AG10803 (cell line): ENCODE measurements around the gene CCHCR1.

Experiments
- DNase-seq: peaks from one replicate; pipeline ENCODE4 v3.0.0; 2010; ENCODE audit warnings: low read depth
- H3K4me3 ChIP-seq: 2 replicates; pipeline ENCODE4 v1.5.1; 2011; ENCODE audit warnings: mild to moderate bottlenecking, low read length, control low read depth
- TF ChIP-seq, protein P1 (sequence below): conservative IDR thresholded peaks from 2 replicates; pipeline ENCODE4 v1.5.1; 2011; ENCODE audit warnings: mild to moderate bottlenecking, low read length, control low read depth, inconsistent platforms

CCHCR1 gene

DNA sequence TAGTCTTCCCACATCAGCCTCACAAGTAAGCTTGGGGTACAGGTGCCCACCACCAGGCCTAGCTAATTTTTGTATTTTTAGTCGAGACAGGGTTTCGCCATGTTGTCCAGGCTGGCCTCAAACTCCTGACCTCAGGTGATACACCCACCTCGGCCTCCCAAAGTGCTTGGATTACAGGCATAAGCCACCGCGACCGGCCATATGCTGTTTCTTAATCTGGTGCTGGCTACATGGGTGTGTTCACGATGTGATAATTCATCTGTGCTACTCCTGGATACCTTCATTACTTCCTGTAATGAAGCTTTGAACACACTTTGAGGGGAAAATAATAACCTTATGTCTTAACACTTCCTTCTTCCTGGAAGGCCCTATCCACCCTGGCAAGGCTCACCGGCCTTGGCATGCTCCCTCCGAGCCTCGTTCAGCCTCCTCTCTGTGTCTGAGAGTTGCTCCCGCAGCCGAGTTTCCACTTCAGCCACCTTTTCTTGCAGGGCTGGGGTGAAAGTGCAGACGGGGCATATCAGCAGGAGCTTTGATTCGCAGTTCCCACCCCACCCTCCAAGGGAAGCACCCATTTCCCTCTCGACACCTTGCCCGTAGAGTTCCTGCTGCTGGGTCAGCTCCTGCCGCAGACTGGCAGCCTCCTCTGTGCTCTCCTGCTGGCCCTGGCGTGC lies 13.2 kb downstream of the CCHCR1 start:
- no peak for DNase-seq
- H3K4me3 ChIP-seq = no peak overlapping the region
- TF ChIP-seq, protein P1, sequence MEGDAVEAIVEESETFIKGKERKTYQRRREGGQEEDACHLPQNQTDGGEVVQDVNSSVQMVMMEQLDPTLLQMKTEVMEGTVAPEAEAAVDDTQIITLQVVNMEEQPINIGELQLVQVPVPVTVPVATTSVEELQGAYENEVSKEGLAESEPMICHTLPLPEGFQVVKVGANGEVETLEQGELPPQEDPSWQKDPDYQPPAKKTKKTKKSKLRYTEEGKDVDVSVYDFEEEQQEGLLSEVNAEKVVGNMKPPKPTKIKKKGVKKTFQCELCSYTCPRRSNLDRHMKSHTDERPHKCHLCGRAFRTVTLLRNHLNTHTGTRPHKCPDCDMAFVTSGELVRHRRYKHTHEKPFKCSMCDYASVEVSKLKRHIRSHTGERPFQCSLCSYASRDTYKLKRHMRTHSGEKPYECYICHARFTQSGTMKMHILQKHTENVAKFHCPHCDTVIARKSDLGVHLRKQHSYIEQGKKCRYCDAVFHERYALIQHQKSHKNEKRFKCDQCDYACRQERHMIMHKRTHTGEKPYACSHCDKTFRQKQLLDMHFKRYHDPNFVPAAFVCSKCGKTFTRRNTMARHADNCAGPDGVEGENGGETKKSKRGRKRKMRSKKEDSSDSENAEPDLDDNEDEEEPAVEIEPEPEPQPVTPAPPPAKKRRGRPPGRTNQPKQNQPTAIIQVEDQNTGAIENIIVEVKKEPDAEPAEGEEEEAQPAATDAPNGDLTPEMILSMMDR = no peak

GRCh38 chr6:31143148-31143547 lies 14.5 kb downstream of the CCHCR1 start:
- DNase-seq = peak; percentile 71
- H3K4me3 ChIP-seq = no peak overlapping the region
- TF ChIP-seq, protein P1 = no peak

DNA sequence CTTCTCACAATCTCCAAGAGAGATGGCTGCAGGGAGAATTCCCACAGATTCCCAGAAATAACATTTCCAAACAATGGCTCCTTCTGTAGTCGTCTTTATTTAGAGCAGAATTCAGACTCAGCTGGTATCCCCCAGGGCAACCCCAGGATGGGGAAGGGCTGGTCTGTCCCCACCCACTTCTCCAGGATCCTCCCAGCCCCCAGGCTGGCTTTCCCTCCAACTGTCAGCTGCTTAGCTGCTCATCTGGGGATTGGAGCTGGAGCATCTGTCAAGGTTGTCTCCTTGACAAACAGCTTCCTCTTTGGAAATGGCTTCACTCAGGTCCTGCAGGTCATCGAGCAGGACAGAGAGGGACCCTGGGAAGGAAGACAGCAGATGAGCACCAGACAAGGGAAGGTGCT lies 15.2 kb downstream of the CCHCR1 start:
- TF ChIP-seq, protein P1 = no peak
- no peak overlapping the region for H3K4me3 ChIP-seq
- DNase-seq = no peak

- DNase-seq = no peak
- no peak overlapping the region for H3K4me3 ChIP-seq
- TF ChIP-seq, protein P1 = no peak
These were observed 17.0 kb downstream of the CCHCR1 start for GRCh38 chr6:31140643-31141042.

GRCh38 chr6:31139599-31139998 lies 18.0 kb downstream of the CCHCR1 start:
- H3K4me3 ChIP-seq = no peak overlapping the region
- TF ChIP-seq, protein P1 = no peak
- DNase-seq = peak; percentile 54

DNA sequence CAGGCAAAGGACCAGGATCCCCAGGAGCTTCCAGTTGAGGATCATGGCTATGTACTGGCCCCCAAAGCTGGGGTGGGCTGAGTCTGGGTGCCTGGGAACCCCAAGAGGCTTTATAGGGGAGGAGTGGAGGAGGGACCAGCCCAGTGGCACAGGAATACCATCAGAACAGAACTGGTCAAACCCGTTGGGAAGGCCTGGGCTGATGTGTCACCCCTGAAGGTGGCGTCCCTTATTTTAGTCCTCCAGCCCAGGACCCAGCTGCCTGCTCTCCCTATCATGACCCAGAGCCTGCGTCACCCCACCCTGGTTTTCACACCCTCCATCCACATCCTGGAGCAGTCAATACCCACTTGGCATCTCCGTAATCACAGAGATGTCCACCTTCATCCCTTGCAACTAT lies 18.6 kb downstream of the CCHCR1 start, which contains the start of gene PSORS1C2:
Gene PSORS1C2 (minus strand): TSS at position 85 of the 400 bp plus-strand sequence. CDS start 40 bp downstream, at position 45.
- no peak for DNase-seq
- no peak within 1 kb of the TSS for H3K4me3 ChIP-seq
- TF ChIP-seq, protein P1 = no peak

- DNase-seq = no peak
- TF ChIP-seq, protein P1 = no peak
- no peak overlapping the region for H3K4me3 ChIP-seq
These were observed 21.9 kb downstream of the CCHCR1 start for GRCh38 chr6:31135710-31136109.
